SK-N-SH treated with all-trans-retinoic acid at 6 μM for 48 hours (cell line): ENCODE measurements around the gene COQ2.

Experiments used
- ARNTL ChIP-seq: fragments of 450-650 bp; formaldehyde crosslinking; IDR thresholded peaks from 2 replicates; pipeline ENCODE4 v1.5.0; 2020; ENCODE audit warnings: low read depth, mild to moderate bottlenecking, moderate library complexity, borderline replicate concordance
- BACH2 ChIP-seq: fragments of 250-450 bp; sonication (Bioruptor Pico); IDR thresholded peaks from 2 replicates; pipeline ENCODE4 v1.9.0; 2021; ENCODE audit warnings: mild to moderate bottlenecking, borderline replicate concordance
- CREB5 ChIP-seq: fragments of 250-450 bp; sonication (Bioruptor Pico); IDR thresholded peaks from 2 replicates; pipeline ENCODE4 v1.5.1; 2020; ENCODE audit warnings: low read depth, mild to moderate bottlenecking, moderate library complexity
- ESRRG ChIP-seq: fragments of 250-450 bp; sonication (Bioruptor Pico); IDR thresholded peaks from 2 replicates; pipeline ENCODE4 v1.6.1; 2021; ENCODE audit warnings: mild to moderate bottlenecking
- GLIS3 ChIP-seq: fragments of 250-450 bp; sonication (Bioruptor Pico); IDR thresholded peaks from 2 replicates; pipeline ENCODE4 v1.5.0; 2020; ENCODE audit warnings: mild to moderate bottlenecking, moderate library complexity
- PATZ1 ChIP-seq: fragments of 250-450 bp; sonication (Bioruptor Pico); IDR thresholded peaks from 2 replicates; pipeline ENCODE4 v1.8.0; 2020; ENCODE audit warnings: mild to moderate bottlenecking, moderate library complexity, borderline replicate concordance
- POU6F1 ChIP-seq: fragments of 250-450 bp; sonication (Bioruptor Pico); IDR thresholded peaks from 2 replicates; pipeline ENCODE4 v1.8.0; 2021; ENCODE audit warnings: low read depth, mild to moderate bottlenecking, moderate library complexity, borderline replicate concordance
- RARB ChIP-seq: fragments of 250-450 bp; sonication (Bioruptor Pico); IDR thresholded peaks from 2 replicates; pipeline ENCODE4 v1.8.0; 2021; ENCODE audit warnings: mild to moderate bottlenecking, moderate library complexity
- ZC3H10 ChIP-seq: fragments of 250-450 bp; sonication (Bioruptor Pico); IDR thresholded peaks from 2 replicates; pipeline ENCODE4 v1.5.1; 2021; ENCODE audit warnings: mild to moderate bottlenecking, moderate library complexity
- ZFP3 ChIP-seq: fragments of 250-450 bp; sonication (Bioruptor Pico); IDR thresholded peaks from 2 replicates; pipeline ENCODE4 v1.5.0; 2020; ENCODE audit warnings: mild to moderate bottlenecking, moderate library complexity
- ZFP30 ChIP-seq: fragments of 450-650 bp; formaldehyde crosslinking; IDR thresholded peaks from 2 replicates; pipeline ENCODE4 v1.5.0; 2022; ENCODE audit warnings: mild to moderate bottlenecking, moderate library complexity
- ZNF565 ChIP-seq: fragments of 450-650 bp; formaldehyde crosslinking; conservative IDR thresholded peaks from 2 replicates; pipeline ENCODE4 v1.5.0; 2020; ENCODE audit warnings: low read depth, mild to moderate bottlenecking, moderate library complexity
- ZNF70 ChIP-seq: fragments of 450-650 bp; formaldehyde crosslinking; IDR thresholded peaks from 2 replicates; pipeline ENCODE4 v1.5.0; 2020; ENCODE audit warnings: mild to moderate bottlenecking, moderate library complexity

GRCh38 chr4:83214079-83214478 lies 70.5 kb downstream of the COQ2 start:
- TF ChIP-seq ZFP3 (no peak), CREB5 (no peak), ZFP30 (no peak), ARNTL (CRISPR knock-in tag) (no peak), PATZ1 (no peak), POU6F1 (CRISPR knock-in tag) (no peak), RARB (no peak), ESRRG (no peak), GLIS3 (CRISPR knock-in tag) (no peak), ZNF70 (CRISPR knock-in tag) (no peak), BACH2 (CRISPR knock-in tag) (no peak), ZC3H10 (CRISPR knock-in tag) (no peak), ZNF565 (CRISPR knock-in tag) (no peak)
